Brain microvascular endothelial cell (primary cell): ENCODE results near the gene XXYLT1.
A peak's percentile ranks its signal among the peaks of the same experiment; 100 is the strongest.

Experiments used
- DNase-seq: peaks from one replicate; pipeline ENCODE4 v3.0.0-alpha.2; 2020
- H3K27ac ChIP-seq: fragments of 250-450 bp; sonication (Bioruptor Pico); 2 replicates; pipeline ENCODE4 v1.5.1; 2020; ENCODE audit warnings: mild to moderate bottlenecking, moderate library complexity
- H3K27me3 ChIP-seq: fragments of 250-450 bp; sonication (Bioruptor Pico); replicated peaks from 2 replicates; pipeline ENCODE4 v1.5.1; 2020; ENCODE audit warnings: mild to moderate bottlenecking
- H3K36me3 ChIP-seq: fragments of 250-450 bp; sonication (Bioruptor Pico); replicated peaks from 2 replicates; pipeline ENCODE4 v1.5.1; 2020; ENCODE audit warnings: mild to moderate bottlenecking
- H3K4me3 ChIP-seq: 2 replicates; pipeline ENCODE4 v1.5.1; 2011; ENCODE audit warnings: low read depth, mild to moderate bottlenecking, control low read depth, low read length, moderate library complexity
- in situ Hi-C: cut with HindIII; loops from 2 replicates; pipeline ENCODE4 v1.10.0; 2017; ENCODE audit warnings: low sequenced_read_pairs, low pct_ligation_motif_present
- TF ChIP-seq, protein P1 (sequence below): IDR thresholded peaks from 2 replicates; pipeline ENCODE4 v1.5.1; 2011; ENCODE audit warnings: low read depth, mild to moderate bottlenecking, moderate library complexity, low read length, control low read depth, inconsistent platforms; ENCODE audit errors: missing control alignments

The XXYLT1 gene

DNA sequence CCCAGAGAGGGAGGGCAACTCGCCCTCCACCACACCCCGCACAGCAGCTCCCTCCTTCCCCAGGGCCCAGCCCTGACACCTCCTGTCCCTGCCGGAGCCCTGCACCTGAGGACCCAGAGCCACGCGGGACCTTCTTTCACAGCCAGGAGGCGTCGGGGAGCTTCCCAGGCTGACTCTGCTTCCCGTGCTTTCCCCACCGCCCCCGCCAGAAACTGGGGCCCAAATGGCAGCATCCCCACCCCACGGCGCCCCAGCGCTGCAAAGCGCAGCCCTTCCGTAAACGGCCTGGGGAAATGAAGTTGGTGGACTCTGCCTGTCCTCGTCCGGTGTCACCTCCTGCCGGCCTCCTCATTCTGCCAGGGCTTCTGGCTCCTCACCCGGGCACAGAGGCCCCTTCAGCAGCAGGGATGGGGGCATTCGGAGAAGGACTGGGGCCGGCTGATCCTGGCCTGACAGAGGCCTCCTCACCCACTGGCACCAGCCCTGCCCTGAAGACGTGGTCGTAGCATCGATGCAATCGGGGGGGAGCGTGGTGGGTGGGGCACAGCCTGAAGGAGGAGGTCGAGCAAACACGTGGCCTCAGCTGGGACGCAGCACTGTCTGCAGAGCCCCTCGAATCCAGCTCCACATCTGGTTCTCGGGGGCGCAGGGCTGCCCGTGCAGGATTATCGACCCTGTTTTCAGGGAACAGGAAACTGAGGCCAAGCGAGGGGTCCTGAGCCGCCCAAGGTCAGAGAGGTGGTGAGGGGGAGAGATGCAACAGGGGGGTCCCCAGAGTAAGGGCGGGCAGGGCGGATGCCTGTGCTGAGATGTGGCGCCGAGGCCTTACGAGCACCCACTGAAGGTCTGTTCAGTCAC lies 235.4 kb downstream of the XXYLT1 start:
- H3K36me3 ChIP-seq = no peaks in the 10 kb centered on the region
- H3K27ac ChIP-seq = no peak overlapping the region
- H3K4me3 ChIP-seq = no peak overlapping the region
- in situ Hi-C loops = no loop called here
- DNase-seq = no peak
- H3K27me3 ChIP-seq = no peaks in the 10 kb centered on the region
- TF ChIP-seq, protein P1, sequence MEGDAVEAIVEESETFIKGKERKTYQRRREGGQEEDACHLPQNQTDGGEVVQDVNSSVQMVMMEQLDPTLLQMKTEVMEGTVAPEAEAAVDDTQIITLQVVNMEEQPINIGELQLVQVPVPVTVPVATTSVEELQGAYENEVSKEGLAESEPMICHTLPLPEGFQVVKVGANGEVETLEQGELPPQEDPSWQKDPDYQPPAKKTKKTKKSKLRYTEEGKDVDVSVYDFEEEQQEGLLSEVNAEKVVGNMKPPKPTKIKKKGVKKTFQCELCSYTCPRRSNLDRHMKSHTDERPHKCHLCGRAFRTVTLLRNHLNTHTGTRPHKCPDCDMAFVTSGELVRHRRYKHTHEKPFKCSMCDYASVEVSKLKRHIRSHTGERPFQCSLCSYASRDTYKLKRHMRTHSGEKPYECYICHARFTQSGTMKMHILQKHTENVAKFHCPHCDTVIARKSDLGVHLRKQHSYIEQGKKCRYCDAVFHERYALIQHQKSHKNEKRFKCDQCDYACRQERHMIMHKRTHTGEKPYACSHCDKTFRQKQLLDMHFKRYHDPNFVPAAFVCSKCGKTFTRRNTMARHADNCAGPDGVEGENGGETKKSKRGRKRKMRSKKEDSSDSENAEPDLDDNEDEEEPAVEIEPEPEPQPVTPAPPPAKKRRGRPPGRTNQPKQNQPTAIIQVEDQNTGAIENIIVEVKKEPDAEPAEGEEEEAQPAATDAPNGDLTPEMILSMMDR = peak; percentile 56

DNA sequence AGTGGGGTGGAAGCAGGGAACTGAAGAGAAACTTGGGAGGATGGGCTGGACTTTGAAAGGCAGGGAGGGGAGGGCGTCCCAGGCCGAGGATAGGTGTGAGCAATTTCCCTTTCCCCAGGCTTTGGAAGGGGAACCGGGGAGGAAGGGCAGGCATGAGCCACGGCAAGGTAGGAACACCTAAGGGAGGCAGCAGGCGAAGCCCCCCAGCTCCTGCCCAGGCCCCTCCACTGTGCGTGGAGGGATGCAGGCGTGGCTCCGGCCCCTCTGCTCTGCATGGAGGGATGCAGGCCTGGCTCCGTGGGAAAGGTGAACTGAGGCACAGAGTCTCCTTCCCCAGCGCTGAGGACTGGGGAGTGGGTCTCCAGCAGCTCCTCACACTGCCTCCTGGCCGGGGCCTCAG lies 236.4 kb downstream of the XXYLT1 start:
- H3K36me3 ChIP-seq = no peaks in the 10 kb centered on the region
- no peak overlapping the region for H3K27ac ChIP-seq
- TF ChIP-seq, protein P1 = no peak
- H3K27me3 ChIP-seq = no peaks in the 10 kb centered on the region
- in situ Hi-C loops = no loop called here
- no peak overlapping the region for H3K4me3 ChIP-seq
- DNase-seq = no peak

DNA sequence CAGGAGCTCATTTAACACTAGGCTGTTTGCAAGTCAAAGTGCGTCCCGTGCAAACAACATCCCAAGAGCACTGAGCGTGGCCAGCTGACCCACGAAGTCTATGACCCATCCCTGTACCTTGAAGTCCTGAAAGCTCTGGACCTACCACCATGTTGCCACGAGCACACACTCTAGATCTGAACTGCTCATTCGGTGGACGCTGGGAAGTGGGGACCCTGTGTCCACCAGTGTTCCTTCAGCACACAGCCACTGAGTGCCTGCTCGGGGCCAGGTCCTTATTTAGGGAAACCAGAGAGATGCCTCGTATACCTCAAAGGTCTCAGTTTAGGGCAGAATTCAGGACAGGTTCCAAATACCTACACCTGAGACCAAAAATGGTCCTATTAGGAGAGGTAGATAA lies 236.9 kb downstream of the XXYLT1 start:
- Histone ChIP-seq H3K27me3 (no peaks in the 10 kb centered on the region), H3K27ac (no peak overlapping the region), H3K4me3 (no peak overlapping the region), H3K36me3 (no peaks in the 10 kb centered on the region)
- TF ChIP-seq, protein P1 = no peak
- no peak for DNase-seq
- in situ Hi-C loops = no loop called here

DNA sequence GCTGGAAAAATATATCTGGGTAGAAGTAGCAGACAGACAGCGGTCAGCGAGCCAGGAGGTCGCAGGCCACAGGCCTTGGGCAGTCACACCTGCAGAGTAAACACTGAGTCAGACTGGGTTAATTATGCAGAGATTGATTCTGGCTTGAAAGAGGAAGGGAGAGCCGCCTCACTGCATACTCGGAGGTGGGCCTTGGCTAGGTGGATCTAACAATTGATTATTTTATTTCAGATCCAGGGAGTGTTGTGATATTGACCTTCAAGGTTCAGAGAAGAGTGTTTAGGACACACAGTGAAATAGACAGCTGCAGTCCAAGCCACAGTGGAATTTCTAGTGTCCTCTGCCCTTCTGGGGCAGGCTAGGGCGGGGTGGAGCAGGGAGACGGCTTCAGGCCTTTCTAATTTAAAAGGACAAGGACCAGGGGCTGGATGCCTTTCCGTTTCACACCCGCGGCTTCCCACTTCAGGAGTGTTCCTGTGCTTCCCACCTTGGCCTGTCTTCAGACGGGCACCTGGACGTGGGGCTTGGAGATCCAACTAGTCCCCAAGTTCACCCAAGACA lies 237.3 kb downstream of the XXYLT1 start:
- H3K36me3 ChIP-seq = no peaks in the 10 kb centered on the region
- H3K27ac ChIP-seq = no peak overlapping the region
- TF ChIP-seq, protein P1 = no peak
- in situ Hi-C loops = no loop called here
- no peak overlapping the region for H3K4me3 ChIP-seq
- no peaks in the 10 kb centered on the region for H3K27me3 ChIP-seq
- no peak for DNase-seq

DNA sequence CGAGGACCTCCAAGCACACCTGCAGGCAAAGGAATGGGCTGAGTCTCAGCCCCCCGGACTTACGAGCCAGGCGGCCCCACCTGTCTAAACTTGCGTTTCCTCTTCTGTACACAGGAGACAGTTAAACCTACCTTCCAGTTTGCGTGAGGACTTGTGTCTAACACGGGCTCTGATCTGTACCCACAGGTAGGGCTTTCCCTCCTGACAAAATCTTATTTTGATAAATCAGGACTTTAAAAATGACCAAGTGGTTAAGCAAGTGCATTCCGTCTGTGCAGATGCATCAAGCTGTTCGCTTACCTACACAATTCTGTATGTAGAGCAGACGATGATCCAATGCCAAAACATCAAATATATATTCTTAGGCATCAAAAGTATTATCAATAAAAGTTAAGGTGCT lies 238.0 kb downstream of the XXYLT1 start:
- DNase-seq = no peak
- Histone ChIP-seq H3K4me3 (no peak overlapping the region), H3K36me3 (no peaks in the 10 kb centered on the region), H3K27ac (no peak overlapping the region), H3K27me3 (no peaks in the 10 kb centered on the region)
- TF ChIP-seq, protein P1 = no peak
- in situ Hi-C loops = no loop called here
